Naive thymus-derived CD4-positive, alpha-beta T cell (primary cell): ENCODE results near the gene IMP4. TPM values are rescaled to one million over a fixed set of nuclear protein-coding genes. Genes with fewer than 3 reads are reported as not detected.

ENCODE experiments used
- ATAC-seq: fragments of 150-1000 bp; cut with Tn5 transposase; 2 replicates; pipeline ENCODE4 v1.10.0; 2021; ENCODE audit warnings: mild to moderate bottlenecking, moderate library complexity
- CTCF ChIA-PET: fragments of 350-600 bp; sonication (Branson Sonifier 250); formaldehyde crosslinking; loops from one replicate; lab custom pipeline; 2021; ENCODE audit warnings: antibody characterized with exemption; lab: Charles Lee
- POLR2A ChIA-PET: fragments of 350-600 bp; sonication (Branson Sonifier 250); formaldehyde crosslinking; loops from one replicate; lab custom pipeline; 2021; ENCODE audit warnings: antibody characterized with exemption, inconsistent platforms; lab: Charles Lee
- DNase-seq, 9 donors: peaks; one replicate each; pipeline versions ENCODE4 v3.0.0 to v3.0.0-alpha.2; 2020 to 2022; ENCODE audit warnings: mixed read lengths in 1 of 9
- H3K27ac ChIP-seq: one replicate; pipeline ENCODE4 v1.7.0; 2013; ENCODE audit warnings: mild to moderate bottlenecking, low read depth, low read length, moderate library complexity
- H3K27me3 ChIP-seq, 2 donors: one replicate each; pipeline ENCODE4 v1.7.0; 2013; ENCODE audit warnings: low read length in 2 of 2, mild to moderate bottlenecking in 2 of 2, moderate library complexity in 2 of 2; ENCODE audit not compliant: control insufficient read depth in 2 of 2, insufficient read depth in 2 of 2
- H3K36me3 ChIP-seq, 3 experiments: 1 replicate in 2 of 3; 2 replicates in 1 of 3; pipeline ENCODE4 v1.7.0; 2013; ENCODE audit warnings: low read length in 3 of 3, mild to moderate bottlenecking in 3 of 3, moderate library complexity in 1 of 3; ENCODE audit not compliant: insufficient read depth in 3 of 3, control insufficient read depth in 2 of 3
- H3K4me1 ChIP-seq, 2 donors: one replicate each; pipeline ENCODE4 v1.7.0; 2013; ENCODE audit warnings: low read length in 2 of 2, mild to moderate bottlenecking in 2 of 2, moderate library complexity in 1 of 2; ENCODE audit not compliant: control insufficient read depth in 2 of 2, insufficient read depth in 2 of 2
- H3K4me3 ChIP-seq: 2 replicates; pipeline ENCODE4 v1.7.0; 2013; ENCODE audit warnings: mild to moderate bottlenecking, low read length
- H3K9me3 ChIP-seq, 3 experiments: 1 replicate in 2 of 3; 2 replicates in 1 of 3; pipeline ENCODE4 v1.7.0; 2013; ENCODE audit warnings: low read length in 3 of 3; ENCODE audit not compliant: control insufficient read depth in 2 of 3
- H3K27ac Mint-ChIP-seq, 9 donors: one replicate each; pipeline ENCODE4 v1.8.0; 2020 to 2022; ENCODE audit warnings: mixed read lengths in 9 of 9, mild to moderate bottlenecking in 8 of 9, moderate library complexity in 5 of 9, inconsistent platforms in 2 of 9
- H3K27me3 Mint-ChIP-seq, 5 donors: one replicate each; pipeline ENCODE4 v1.8.0; 2021 to 2022; ENCODE audit warnings: mixed read lengths in 5 of 5, mild to moderate bottlenecking in 1 of 5
- H3K36me3 Mint-ChIP-seq, 5 donors: one replicate each; pipeline ENCODE4 v1.8.0; 2020 to 2022; ENCODE audit warnings: mixed read lengths in 5 of 5, mild to moderate bottlenecking in 3 of 5, inconsistent platforms in 1 of 5
- H3K4me1 Mint-ChIP-seq, 7 donors: one replicate each; pipeline ENCODE4 v1.8.0; 2020 to 2022; ENCODE audit warnings: mixed read lengths in 7 of 7, mild to moderate bottlenecking in 3 of 7, inconsistent platforms in 1 of 7
- H3K4me3 Mint-ChIP-seq, 10 donors: one replicate each; pipeline ENCODE4 v1.8.0; 2020 to 2022; ENCODE audit warnings: mild to moderate bottlenecking in 10 of 10, mixed read lengths in 10 of 10, moderate library complexity in 6 of 10, inconsistent platforms in 2 of 10
- H3K9me3 Mint-ChIP-seq, 11 donors: one replicate each; pipeline ENCODE4 v1.8.0; 2020 to 2022; ENCODE audit warnings: mixed read lengths in 11 of 11, mild to moderate bottlenecking in 4 of 11, inconsistent platforms in 1 of 11, moderate library complexity in 1 of 11
- intact Hi-C, 2 donors: fragments of 100-400 bp; cut with micrococcal nuclease; formaldehyde crosslinking; loops; one replicate each; pipeline ENCODE4 v1.15.1; 2023
- polyA plus RNA-seq, 2 donors: library from polyadenylated mRNA; unstranded; fragments of 300-500 nt; fragmentation: Illumina TruSeq; gene quantifications; one replicate each; pipeline ENCODE4 v1.2.3, GENCODE V29; 2021
- total RNA-seq, 6 experiments: library from RNA in 5 of 6; stranded (reverse) in 5 of 6; gene quantifications; 1 replicate in 5 of 6; 2 replicates in 1 of 6; pipeline ENCODE4 v1.2.3 and lab custom pipeline; 2021 to 2026

Gene IMP4
- total and polyA plus RNA-seq, 7 experiments from 2014 or later = 69.9 to 88.5 (median 79.3) TPM

GRCh38 chr2:130341562-130342019 lies 1.1 kb upstream of the IMP4 start:
- ChIA-PET POLR2A (interaction anchor here (0.7 to 5.2 kb wide), 11 partner anchors 7 to 752 kb away, joined by 3 to 92 read pairs (median 10); partner anchors contain the start of genes FAM168B, GPR148, MZT2B and PTPN18), CTCF (interaction anchor here (0.9 to 3.5 kb wide), 8 partner anchors 8 to 465 kb away, joined by 3 to 19 read pairs (median 8); partner anchors contain the start of genes MZT2B, PTPN18 and SMPD4)
- Mint-ChIP-seq H3K4me1 (peaks cover 15 to 46% (median 33%) of the 10 kb centered on the region in 7 donors), H3K27me3 (peaks cover 0 to 2% (median 0%) of the 10 kb centered on the region in 5 donors), H3K27ac (peak overlapping the region; percentile 98 to 100 (median 99)), H3K4me3 (peak overlapping the region; percentile 94 to 100 (median 99)), H3K36me3 (peaks cover 8 to 40% (median 26%) of the 10 kb centered on the region in 5 donors), H3K9me3 (peaks cover 0 to 4% (median 0%) of the 10 kb centered on the region in 11 donors)
- Histone ChIP-seq H3K27ac (peak overlapping the region; percentile 97), H3K27me3 (no peaks in the 10 kb centered on the region), H3K4me1 (peaks cover 10 to 19% of the 10 kb centered on the region in 2 donors), H3K4me3 (peak overlapping the region; percentile 80), H3K36me3 (peaks cover 16 to 58% (median 21%) of the 10 kb centered on the region in 3 experiments), H3K9me3 (no peaks in the 10 kb centered on the region)
- peak in 3 of 9 donors; percentile 22 to 26 (median 26) for DNase-seq
- ATAC-seq = no peak
- intact Hi-C loops = loop anchor here (1.0 to 2.0 kb wide), 16 partner anchors 9 to 1151 kb away; partner anchors contain the start of genes SMPD4 (in 2 of the 2), FAM168B (in 1 of the 2), MZT2A (in 1 of the 2) and PLEKHB2 (in 1 of the 2)

- Mint-ChIP-seq H3K27ac (peak overlapping the region; percentile 98 to 100 (median 99)), H3K4me1 (peaks cover 15 to 49% (median 35%) of the 10 kb centered on the region in 7 donors), H3K27me3 (peaks cover 0 to 2% (median 0%) of the 10 kb centered on the region in 5 donors), H3K4me3 (peak overlapping the region; percentile 94 to 100 (median 99)), H3K9me3 (peaks cover 0 to 4% (median 0%) of the 10 kb centered on the region in 11 donors), H3K36me3 (peaks cover 8 to 44% (median 28%) of the 10 kb centered on the region in 5 donors)
- intact Hi-C loops = loop anchor here (1.0 to 2.0 kb wide), 16 partner anchors 10 to 1151 kb away; partner anchors contain the start of genes SMPD4 (in 2 of the 2), FAM168B (in 1 of the 2), MZT2A (in 1 of the 2) and PLEKHB2 (in 1 of the 2)
- ChIA-PET POLR2A (interaction anchor here (0.7 to 5.2 kb wide), 17 partner anchors 8 to 1151 kb away, joined by 3 to 92 read pairs (median 5); partner anchors contain the start of genes FAM168B, GPR148, MZT2B and PTPN18), CTCF (interaction anchor here (0.9 to 3.5 kb wide), 10 partner anchors 8 to 466 kb away, joined by 3 to 19 read pairs (median 6); partner anchors contain the start of genes MZT2B, PTPN18 and SMPD4)
- peak; percentile 65 to 89 (median 87) for DNase-seq
- no peaks in the 10 kb centered on the region for H3K9me3 ChIP-seq
- H3K4me3 ChIP-seq = peak overlapping the region; percentile 80
- no peaks in the 10 kb centered on the region for H3K27me3 ChIP-seq
- peak overlapping the region; percentile 97 for H3K27ac ChIP-seq
- H3K36me3 ChIP-seq = peaks cover 20 to 63% (median 21%) of the 10 kb centered on the region in 3 experiments
- H3K4me1 ChIP-seq = peaks cover 10 to 19% of the 10 kb centered on the region in 2 donors
- ATAC-seq = peak; percentile 81
These were observed 621 bp upstream of the IMP4 start for GRCh38 chr2:130342020-130342532.

GRCh38 chr2:130344578-130344977 lies 1.9 kb downstream of the IMP4 start:
- Histone ChIP-seq H3K36me3 (peaks cover 16 to 52% (median 26%) of the 10 kb centered on the region in 3 experiments), H3K27me3 (no peaks in the 10 kb centered on the region)

GRCh38 chr2:130345091-130345490 lies 2.4 kb downstream of the IMP4 start:
- peaks cover 0 to 4% (median 0%) of the 10 kb centered on the region in 11 donors for H3K9me3 Mint-ChIP-seq
- H3K36me3 ChIP-seq = peaks cover 16 to 47% (median 26%) of the 10 kb centered on the region in 3 experiments
- DNase-seq = no peak
- H3K9me3 ChIP-seq = no peaks in the 10 kb centered on the region
- H3K4me3 Mint-ChIP-seq = peak overlapping the region in 9 of 10 donors; percentile 24 to 100 (median 94)
- no peak for ATAC-seq
- H3K4me3 ChIP-seq = no peak overlapping the region
- peaks cover 5 to 39% (median 30%) of the 10 kb centered on the region in 5 donors for H3K36me3 Mint-ChIP-seq
- intact Hi-C loops = no loop called here
- peaks cover 10 to 19% of the 10 kb centered on the region in 2 donors for H3K4me1 ChIP-seq
- no peaks in the 10 kb centered on the region for H3K27me3 ChIP-seq
- POLR2A ChIA-PET = interaction anchor here (4.7 to 5.2 kb wide), 2 partner anchors 9 to 26 kb away, joined by 58 to 92 read pairs; partner anchors contain the start of gene PTPN18
- no peak overlapping the region for H3K27ac ChIP-seq
- H3K4me1 Mint-ChIP-seq = peaks cover 15 to 50% (median 37%) of the 10 kb centered on the region in 7 donors
- CTCF ChIA-PET = no interaction called here
- peaks cover 0 to 2% (median 0%) of the 10 kb centered on the region in 5 donors for H3K27me3 Mint-ChIP-seq
- H3K27ac Mint-ChIP-seq = peak overlapping the region in 4 of 9 donors; percentile 19 to 73 (median 39)

More at GRCh38 chr2:130344578-130344977, 1.9 kb downstream of the IMP4 start:
- peak overlapping the region; percentile 24 to 100 (median 98) for H3K4me3 Mint-ChIP-seq
- Histone ChIP-seq H3K4me1 (peaks cover 10 to 19% of the 10 kb centered on the region in 2 donors), H3K27ac (no peak overlapping the region), H3K4me3 (no peak overlapping the region), H3K9me3 (no peaks in the 10 kb centered on the region)
- peak overlapping the region in 4 of 9 donors; percentile 19 to 73 (median 39) for H3K27ac Mint-ChIP-seq
- H3K4me1 Mint-ChIP-seq = peaks cover 17 to 51% (median 38%) of the 10 kb centered on the region in 7 donors
- ChIA-PET CTCF (interaction anchor here (0.6 kb wide), 1 partner anchor 697 kb away, joined by 3 read pairs; no protein-coding TSS in a partner anchor), POLR2A (interaction anchor here (0.6 to 5.2 kb wide), 4 partner anchors 9 to 46 kb away, joined by 3 to 92 read pairs (median 32); partner anchors contain the start of gene PTPN18)
- ATAC-seq (no peak), DNase-seq (no peak)
- H3K9me3 Mint-ChIP-seq = peaks cover 0 to 4% (median 0%) of the 10 kb centered on the region in 11 donors
- H3K36me3 Mint-ChIP-seq = peaks cover 8 to 45% (median 33%) of the 10 kb centered on the region in 5 donors
- H3K27me3 Mint-ChIP-seq = peaks cover 0 to 2% (median 0%) of the 10 kb centered on the region in 5 donors
- intact Hi-C loops = no loop called here

- H3K27ac Mint-ChIP-seq = no peak overlapping the region
- Histone ChIP-seq H3K9me3 (no peaks in the 10 kb centered on the region), H3K27me3 (no peaks in the 10 kb centered on the region), H3K4me1 (peaks cover 10 to 19% of the 10 kb centered on the region in 2 donors), H3K36me3 (peaks cover 16 to 42% (median 26%) of the 10 kb centered on the region in 3 experiments), H3K4me3 (no peak overlapping the region), H3K27ac (no peak overlapping the region)
- CTCF ChIA-PET = no interaction called here
- DNase-seq (no peak), ATAC-seq (no peak)
- H3K27me3 Mint-ChIP-seq = peaks cover 0 to 2% (median 0%) of the 10 kb centered on the region in 5 donors
- H3K4me3 Mint-ChIP-seq = peak overlapping the region in 1 of 10 donors; percentile 48
- peaks cover 0 to 2% (median 0%) of the 10 kb centered on the region in 11 donors for H3K9me3 Mint-ChIP-seq
- H3K4me1 Mint-ChIP-seq = peaks cover 12 to 45% (median 32%) of the 10 kb centered on the region in 7 donors
- H3K36me3 Mint-ChIP-seq = peaks cover 0 to 36% (median 26%) of the 10 kb centered on the region in 5 donors
- intact Hi-C loops = no loop called here
- POLR2A ChIA-PET = interaction anchor here (4.7 to 5.2 kb wide), 2 partner anchors 8 to 26 kb away, joined by 58 to 92 read pairs; partner anchors contain the start of gene PTPN18
These were observed 2.9 kb downstream of the IMP4 start for GRCh38 chr2:130345611-130346010.
